T-helper 2 cell treated with Interferon-gamma antibody and Interleukin-4, amounts not matched to agents 5 μg/mL and 100 μg/mL, for 36 hours (primary cell): Measurements from ENCODE around the gene ADO.

Source experiments
- DNase-seq: peaks from one replicate; pipeline ENCODE4 v3.0.0; 2021; ENCODE audit warnings: low spot score
- H3K27ac Mint-ChIP-seq: one replicate; pipeline ENCODE4 v1.8.0; 2021; ENCODE audit warnings: mild to moderate bottlenecking, mixed read lengths
- H3K27me3 Mint-ChIP-seq: one replicate; pipeline ENCODE4 v1.8.0; 2021; ENCODE audit warnings: low read depth, mixed read lengths
- H3K36me3 Mint-ChIP-seq: one replicate; pipeline ENCODE4 v1.8.0; 2021; ENCODE audit warnings: low read depth, mixed read lengths
- H3K4me1 Mint-ChIP-seq: one replicate; pipeline ENCODE4 v1.8.0; 2021; ENCODE audit warnings: low read depth, mixed read lengths
- H3K4me3 Mint-ChIP-seq: one replicate; pipeline ENCODE4 v1.8.0; 2022; ENCODE audit warnings: mild to moderate bottlenecking, moderate library complexity, mixed read lengths
- H3K9me3 Mint-ChIP-seq: one replicate; pipeline ENCODE4 v1.8.0; 2021; ENCODE audit warnings: mixed read lengths

The ADO gene

DNA sequence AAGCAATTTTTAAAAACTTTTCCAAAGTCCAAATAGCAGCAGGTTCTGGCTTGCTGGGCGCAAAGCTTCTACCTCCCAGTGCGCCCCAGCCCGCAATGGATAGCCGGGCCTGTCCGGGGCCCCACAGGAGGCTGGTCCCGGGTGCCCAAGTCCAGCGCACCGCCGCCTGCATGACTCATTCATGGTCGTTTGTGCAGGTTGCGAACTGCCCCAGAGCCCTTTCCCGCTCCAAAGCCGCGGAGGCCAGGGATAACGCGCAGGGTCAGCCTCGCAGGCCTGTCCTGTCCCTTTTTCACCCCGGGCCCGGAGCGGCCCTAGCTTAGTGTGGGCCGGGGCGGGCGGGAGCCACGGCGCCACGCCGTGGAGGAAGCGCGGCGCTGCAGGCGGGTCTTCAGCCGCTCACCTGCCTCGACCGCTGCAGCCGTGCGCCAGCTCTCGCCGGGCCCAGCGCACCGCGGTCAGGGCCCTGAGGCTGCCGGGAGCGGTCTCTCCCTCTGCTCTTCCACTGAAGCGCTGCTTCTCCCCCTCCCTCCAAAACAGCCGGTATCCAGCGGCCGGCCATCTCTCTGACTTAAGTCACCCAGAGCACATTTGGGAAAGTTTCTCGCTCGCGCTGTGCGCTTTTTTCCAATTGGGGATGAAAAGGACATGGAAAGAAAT is 13.4 kb downstream of the ADO start:
- peaks cover 25% of the 10 kb centered on the region for H3K4me1 Mint-ChIP-seq
- peak; percentile 78 for DNase-seq
- H3K4me3 Mint-ChIP-seq: peak overlapping the region; percentile 89
- no peaks in the 10 kb centered on the region for H3K9me3 Mint-ChIP-seq
- H3K27me3 Mint-ChIP-seq: peaks cover 53% of the 10 kb centered on the region
- peaks cover 13% of the 10 kb centered on the region for H3K36me3 Mint-ChIP-seq
- peak overlapping the region; percentile 95 for H3K27ac Mint-ChIP-seq

GRCh38 chr10:62818426-62819011 is 14.0 kb downstream of the ADO start:
- DNase-seq: peak; percentile 73

GRCh38 chr10:62819141-62819920 is 14.8 kb downstream of the ADO start:
- no peak for DNase-seq
- H3K27ac Mint-ChIP-seq: no peak overlapping the region
- H3K36me3 Mint-ChIP-seq: peaks cover 4% of the 10 kb centered on the region
- peaks cover 42% of the 10 kb centered on the region for H3K27me3 Mint-ChIP-seq
- H3K4me3 Mint-ChIP-seq: peak overlapping the region; percentile 31
- no peaks in the 10 kb centered on the region for H3K9me3 Mint-ChIP-seq
- peaks cover 15% of the 10 kb centered on the region for H3K4me1 Mint-ChIP-seq

More at GRCh38 chr10:62818426-62819011, 14.0 kb downstream of the ADO start:
- H3K4me1 Mint-ChIP-seq: peaks cover 22% of the 10 kb centered on the region
- H3K27me3 Mint-ChIP-seq: peaks cover 49% of the 10 kb centered on the region
- peak overlapping the region; percentile 24 for H3K27ac Mint-ChIP-seq
- H3K9me3 Mint-ChIP-seq: no peaks in the 10 kb centered on the region
- peaks cover 10% of the 10 kb centered on the region for H3K36me3 Mint-ChIP-seq
- peak overlapping the region; percentile 89 for H3K4me3 Mint-ChIP-seq

DNA sequence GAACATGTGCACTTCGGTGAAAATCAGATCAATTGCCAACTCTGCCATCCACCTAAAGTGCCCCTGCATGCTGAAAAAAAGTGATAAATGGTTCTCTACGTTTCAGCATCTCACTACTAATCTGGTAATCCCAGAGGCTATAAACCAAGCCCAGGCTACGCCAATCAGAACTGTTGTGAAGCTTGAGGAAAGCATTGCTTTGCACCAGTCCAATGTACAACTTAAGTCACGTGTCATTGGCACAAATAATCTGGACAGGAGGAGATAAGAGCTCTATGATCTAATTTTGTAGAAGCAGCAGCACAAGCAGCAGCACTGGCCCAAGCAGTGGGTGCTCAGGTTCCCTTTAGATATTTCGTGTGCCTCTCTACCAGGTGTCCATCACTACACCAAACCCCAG is 16.1 kb downstream of the ADO start:
- peaks cover 35% of the 10 kb centered on the region for H3K27me3 Mint-ChIP-seq
- no peak overlapping the region for H3K27ac Mint-ChIP-seq
- H3K4me3 Mint-ChIP-seq: no peak overlapping the region
- H3K9me3 Mint-ChIP-seq: no peaks in the 10 kb centered on the region
- peaks cover 11% of the 10 kb centered on the region for H3K4me1 Mint-ChIP-seq
- H3K36me3 Mint-ChIP-seq: peaks cover 4% of the 10 kb centered on the region
- no peak for DNase-seq

DNA sequence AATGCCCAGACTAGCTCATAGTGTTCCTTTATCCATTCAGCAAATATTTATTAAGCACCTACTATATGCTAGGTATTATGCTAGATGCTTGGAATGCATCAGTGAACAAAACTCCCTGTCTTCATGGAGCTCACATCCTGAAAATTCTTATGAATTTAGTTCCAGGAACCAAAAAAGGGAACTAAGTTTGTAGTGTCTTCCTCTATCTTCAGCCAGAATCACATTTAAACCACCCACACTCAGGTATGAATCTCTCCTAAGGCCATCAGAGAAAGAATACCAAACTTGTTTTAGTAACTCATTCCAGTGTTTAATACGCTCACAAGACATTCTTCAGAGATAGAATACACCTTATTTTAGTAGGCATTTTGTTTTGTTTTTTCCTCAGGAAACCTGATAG is 21.8 kb downstream of the ADO start:
- no peaks in the 10 kb centered on the region for H3K36me3 Mint-ChIP-seq
- no peak for DNase-seq
- H3K9me3 Mint-ChIP-seq: no peaks in the 10 kb centered on the region
- H3K27me3 Mint-ChIP-seq: peaks cover 10% of the 10 kb centered on the region
- H3K27ac Mint-ChIP-seq: no peak overlapping the region
- no peak overlapping the region for H3K4me3 Mint-ChIP-seq
- H3K4me1 Mint-ChIP-seq: no peaks in the 10 kb centered on the region

GRCh38 chr10:62829622-62830021 is 25.1 kb downstream of the ADO start:
- Mint-ChIP-seq H3K4me3 (no peak overlapping the region), H3K27ac (no peak overlapping the region), H3K36me3 (no peaks in the 10 kb centered on the region), H3K27me3 (peaks cover 13% of the 10 kb centered on the region), H3K9me3 (no peaks in the 10 kb centered on the region), H3K4me1 (no peaks in the 10 kb centered on the region)
- no peak for DNase-seq

DNA sequence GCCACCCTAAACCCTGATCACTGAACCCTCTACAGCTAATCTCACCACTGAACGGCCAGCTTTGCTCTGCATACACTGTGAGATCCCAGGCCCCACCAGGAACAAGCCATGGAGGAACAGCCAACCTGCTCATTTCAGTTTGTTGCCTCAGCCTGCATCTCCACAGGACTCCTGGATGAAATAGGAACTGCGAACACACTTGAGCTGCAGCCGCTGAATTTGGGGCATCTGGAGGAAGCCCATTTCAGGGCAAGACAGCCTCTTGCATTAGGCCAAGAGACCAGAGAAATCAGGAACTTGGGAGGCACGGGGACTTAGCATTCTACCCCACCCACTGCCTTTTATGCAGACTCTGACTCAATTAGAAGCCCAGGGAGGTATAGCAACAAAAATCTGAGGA is 26.2 kb downstream of the ADO start:
- no peak for DNase-seq
- Mint-ChIP-seq H3K9me3 (no peaks in the 10 kb centered on the region), H3K4me1 (no peaks in the 10 kb centered on the region), H3K36me3 (no peaks in the 10 kb centered on the region), H3K4me3 (no peak overlapping the region), H3K27me3 (peaks cover 13% of the 10 kb centered on the region), H3K27ac (no peak overlapping the region)

GRCh38 chr10:62831346-62831745 is 26.8 kb downstream of the ADO start:
- Mint-ChIP-seq H3K9me3 (no peaks in the 10 kb centered on the region), H3K36me3 (no peaks in the 10 kb centered on the region), H3K27me3 (peaks cover 10% of the 10 kb centered on the region), H3K4me3 (no peak overlapping the region), H3K27ac (no peak overlapping the region), H3K4me1 (no peaks in the 10 kb centered on the region)
- no peak for DNase-seq

DNA sequence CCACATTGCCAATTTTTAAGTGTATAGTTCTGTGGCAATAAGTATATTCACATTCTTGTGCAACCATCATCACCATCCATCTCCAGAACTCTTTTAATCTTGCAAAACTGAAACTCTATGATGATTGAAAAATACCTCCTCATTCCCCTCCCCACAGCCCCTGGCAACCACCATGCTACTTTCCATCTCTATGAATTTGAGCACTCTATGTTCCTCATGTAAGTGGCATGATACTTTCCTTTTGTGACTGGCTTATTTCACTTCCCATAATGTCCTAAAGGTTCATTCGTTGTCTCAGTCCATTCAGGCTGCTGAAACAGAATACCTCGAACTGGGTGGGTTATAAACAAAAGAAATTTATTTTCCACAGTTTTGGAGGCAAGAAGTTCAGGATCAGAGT is 35.1 kb downstream of the ADO start:
- H3K9me3 Mint-ChIP-seq: no peaks in the 10 kb centered on the region
- H3K4me3 Mint-ChIP-seq: no peak overlapping the region
- no peak overlapping the region for H3K27ac Mint-ChIP-seq
- peaks cover 10% of the 10 kb centered on the region for H3K27me3 Mint-ChIP-seq
- peaks cover 8% of the 10 kb centered on the region for H3K4me1 Mint-ChIP-seq
- DNase-seq: no peak
- no peaks in the 10 kb centered on the region for H3K36me3 Mint-ChIP-seq

DNA sequence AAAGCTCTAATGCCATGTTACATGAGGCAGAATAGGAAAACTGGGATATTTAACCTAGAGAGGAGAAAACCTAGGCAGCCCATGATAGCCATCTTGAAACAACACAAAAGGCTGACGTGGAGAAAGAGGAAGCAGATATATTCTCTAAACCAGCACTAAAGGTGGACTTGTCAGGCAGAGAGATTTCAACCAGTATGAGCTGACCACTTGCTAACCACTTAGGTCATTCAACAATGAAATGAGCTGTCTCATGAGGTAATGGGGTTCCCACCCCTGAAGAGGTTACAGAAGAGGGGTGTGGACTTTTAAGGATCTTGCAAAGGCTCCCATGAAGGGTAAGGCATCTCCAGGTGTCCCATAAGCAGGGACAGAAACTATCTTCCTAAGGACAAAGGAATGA is 38.5 kb downstream of the ADO start:
- H3K27ac Mint-ChIP-seq: no peak overlapping the region

GRCh38 chr10:62843600-62843999 is 39.1 kb downstream of the ADO start:
- H3K4me3 Mint-ChIP-seq: no peak overlapping the region
- peaks cover 3% of the 10 kb centered on the region for H3K27me3 Mint-ChIP-seq
- peaks cover 21% of the 10 kb centered on the region for H3K9me3 Mint-ChIP-seq
- DNase-seq: no peak
- peaks cover 10% of the 10 kb centered on the region for H3K4me1 Mint-ChIP-seq
- no peak overlapping the region for H3K27ac Mint-ChIP-seq
- peaks cover 4% of the 10 kb centered on the region for H3K36me3 Mint-ChIP-seq

More for the DNA sequence above, 38.5 kb downstream of the ADO start:
- DNase-seq: no peak
- Mint-ChIP-seq H3K9me3 (peaks cover 16% of the 10 kb centered on the region), H3K4me3 (no peak overlapping the region), H3K4me1 (peaks cover 10% of the 10 kb centered on the region), H3K36me3 (peaks cover 1% of the 10 kb centered on the region), H3K27me3 (peaks cover 3% of the 10 kb centered on the region)

- Mint-ChIP-seq H3K27ac (no peak overlapping the region), H3K9me3 (peaks cover 25% of the 10 kb centered on the region), H3K4me1 (peaks cover 10% of the 10 kb centered on the region), H3K27me3 (peaks cover 6% of the 10 kb centered on the region), H3K4me3 (no peak overlapping the region), H3K36me3 (peaks cover 4% of the 10 kb centered on the region)
- DNase-seq: peak; percentile 24
Observed at GRCh38 chr10:62844280-62845011, 39.9 kb downstream of the ADO start.

- DNase-seq: no peak
- Mint-ChIP-seq H3K27me3 (peaks cover 8% of the 10 kb centered on the region), H3K9me3 (peaks cover 25% of the 10 kb centered on the region), H3K4me1 (peaks cover 22% of the 10 kb centered on the region), H3K36me3 (peaks cover 4% of the 10 kb centered on the region), H3K27ac (no peak overlapping the region), H3K4me3 (no peak overlapping the region)
Observed at GRCh38 chr10:62847433-62847832, 42.9 kb downstream of the ADO start.

DNA sequence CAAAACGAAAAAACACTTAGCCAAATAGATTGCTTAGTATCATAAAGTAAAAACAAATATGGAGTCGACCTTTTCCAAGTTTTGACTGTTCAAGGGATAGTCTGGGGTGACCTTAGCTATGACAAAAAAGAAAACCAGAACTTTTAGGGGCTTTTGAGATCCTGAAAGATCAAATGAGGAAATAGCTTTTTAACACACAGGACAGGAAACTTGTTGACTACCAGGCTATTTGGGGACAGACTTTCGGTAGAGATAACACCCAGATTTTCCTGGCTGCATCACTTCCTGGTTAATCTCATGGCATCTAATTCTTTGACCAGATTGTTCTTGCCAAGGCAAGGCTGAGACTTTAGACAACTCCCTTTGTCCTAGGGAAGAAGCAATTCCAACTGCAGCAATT is 46.1 kb downstream of the ADO start:
- Mint-ChIP-seq H3K27ac (no peak overlapping the region), H3K4me3 (no peak overlapping the region), H3K9me3 (peaks cover 25% of the 10 kb centered on the region), H3K27me3 (peaks cover 10% of the 10 kb centered on the region), H3K36me3 (peaks cover 4% of the 10 kb centered on the region), H3K4me1 (peaks cover 43% of the 10 kb centered on the region)
- DNase-seq: no peak
